Naive thymus-derived CD4-positive, alpha-beta T cell (primary cell): ENCODE results near the gene MAP3K14. TPM values are rescaled to one million over a fixed set of nuclear protein-coding genes. Genes with fewer than 3 reads are reported as not detected.

Experiments
- ATAC-seq: fragments of 150-1000 bp; cut with Tn5 transposase; 2 replicates; pipeline ENCODE4 v1.10.0; 2021; ENCODE audit warnings: mild to moderate bottlenecking, moderate library complexity
- CTCF ChIA-PET: fragments of 350-600 bp; sonication (Branson Sonifier 250); formaldehyde crosslinking; loops from one replicate; lab custom pipeline; 2021; ENCODE audit warnings: antibody characterized with exemption; lab: Charles Lee
- POLR2A ChIA-PET: fragments of 350-600 bp; sonication (Branson Sonifier 250); formaldehyde crosslinking; loops from one replicate; lab custom pipeline; 2021; ENCODE audit warnings: antibody characterized with exemption, inconsistent platforms; lab: Charles Lee
- DNase-seq, 9 donors: peaks; one replicate each; pipeline versions ENCODE4 v3.0.0 to v3.0.0-alpha.2; 2020 to 2022; ENCODE audit warnings: mixed read lengths in 1 of 9
- H3K27ac ChIP-seq: one replicate; pipeline ENCODE4 v1.7.0; 2013; ENCODE audit warnings: mild to moderate bottlenecking, low read depth, low read length, moderate library complexity
- H3K27me3 ChIP-seq, 2 donors: one replicate each; pipeline ENCODE4 v1.7.0; 2013; ENCODE audit warnings: low read length in 2 of 2, mild to moderate bottlenecking in 2 of 2, moderate library complexity in 2 of 2; ENCODE audit not compliant: control insufficient read depth in 2 of 2, insufficient read depth in 2 of 2
- H3K36me3 ChIP-seq, 3 experiments: 1 replicate in 2 of 3; 2 replicates in 1 of 3; pipeline ENCODE4 v1.7.0; 2013; ENCODE audit warnings: low read length in 3 of 3, mild to moderate bottlenecking in 3 of 3, moderate library complexity in 1 of 3; ENCODE audit not compliant: insufficient read depth in 3 of 3, control insufficient read depth in 2 of 3
- H3K4me1 ChIP-seq, 2 donors: one replicate each; pipeline ENCODE4 v1.7.0; 2013; ENCODE audit warnings: low read length in 2 of 2, mild to moderate bottlenecking in 2 of 2, moderate library complexity in 1 of 2; ENCODE audit not compliant: control insufficient read depth in 2 of 2, insufficient read depth in 2 of 2
- H3K4me3 ChIP-seq: 2 replicates; pipeline ENCODE4 v1.7.0; 2013; ENCODE audit warnings: mild to moderate bottlenecking, low read length
- H3K9me3 ChIP-seq, 3 experiments: 1 replicate in 2 of 3; 2 replicates in 1 of 3; pipeline ENCODE4 v1.7.0; 2013; ENCODE audit warnings: low read length in 3 of 3; ENCODE audit not compliant: control insufficient read depth in 2 of 3
- H3K27ac Mint-ChIP-seq, 9 donors: one replicate each; pipeline ENCODE4 v1.8.0; 2020 to 2022; ENCODE audit warnings: mixed read lengths in 9 of 9, mild to moderate bottlenecking in 8 of 9, moderate library complexity in 5 of 9, inconsistent platforms in 2 of 9
- H3K27me3 Mint-ChIP-seq, 5 donors: one replicate each; pipeline ENCODE4 v1.8.0; 2021 to 2022; ENCODE audit warnings: mixed read lengths in 5 of 5, mild to moderate bottlenecking in 1 of 5
- H3K36me3 Mint-ChIP-seq, 5 donors: one replicate each; pipeline ENCODE4 v1.8.0; 2020 to 2022; ENCODE audit warnings: mixed read lengths in 5 of 5, mild to moderate bottlenecking in 3 of 5, inconsistent platforms in 1 of 5
- H3K4me1 Mint-ChIP-seq, 7 donors: one replicate each; pipeline ENCODE4 v1.8.0; 2020 to 2022; ENCODE audit warnings: mixed read lengths in 7 of 7, mild to moderate bottlenecking in 3 of 7, inconsistent platforms in 1 of 7
- H3K4me3 Mint-ChIP-seq, 10 donors: one replicate each; pipeline ENCODE4 v1.8.0; 2020 to 2022; ENCODE audit warnings: mild to moderate bottlenecking in 10 of 10, mixed read lengths in 10 of 10, moderate library complexity in 6 of 10, inconsistent platforms in 2 of 10
- H3K9me3 Mint-ChIP-seq, 11 donors: one replicate each; pipeline ENCODE4 v1.8.0; 2020 to 2022; ENCODE audit warnings: mixed read lengths in 11 of 11, mild to moderate bottlenecking in 4 of 11, inconsistent platforms in 1 of 11, moderate library complexity in 1 of 11
- intact Hi-C, 2 donors: fragments of 100-400 bp; cut with micrococcal nuclease; formaldehyde crosslinking; loops; one replicate each; pipeline ENCODE4 v1.15.1; 2023
- polyA plus RNA-seq, 2 donors: library from polyadenylated mRNA; unstranded; fragments of 300-500 nt; fragmentation: Illumina TruSeq; gene quantifications; one replicate each; pipeline ENCODE4 v1.2.3, GENCODE V29; 2021
- total RNA-seq, 6 experiments: library from RNA in 5 of 6; stranded (reverse) in 5 of 6; gene quantifications; 1 replicate in 5 of 6; 2 replicates in 1 of 6; pipeline ENCODE4 v1.2.3 and lab custom pipeline; 2021 to 2026

MAP3K14 gene
- total and polyA plus RNA-seq, 7 experiments from 2014 or later: 2.4 to 39.8 (median 31.5) TPM

DNA sequence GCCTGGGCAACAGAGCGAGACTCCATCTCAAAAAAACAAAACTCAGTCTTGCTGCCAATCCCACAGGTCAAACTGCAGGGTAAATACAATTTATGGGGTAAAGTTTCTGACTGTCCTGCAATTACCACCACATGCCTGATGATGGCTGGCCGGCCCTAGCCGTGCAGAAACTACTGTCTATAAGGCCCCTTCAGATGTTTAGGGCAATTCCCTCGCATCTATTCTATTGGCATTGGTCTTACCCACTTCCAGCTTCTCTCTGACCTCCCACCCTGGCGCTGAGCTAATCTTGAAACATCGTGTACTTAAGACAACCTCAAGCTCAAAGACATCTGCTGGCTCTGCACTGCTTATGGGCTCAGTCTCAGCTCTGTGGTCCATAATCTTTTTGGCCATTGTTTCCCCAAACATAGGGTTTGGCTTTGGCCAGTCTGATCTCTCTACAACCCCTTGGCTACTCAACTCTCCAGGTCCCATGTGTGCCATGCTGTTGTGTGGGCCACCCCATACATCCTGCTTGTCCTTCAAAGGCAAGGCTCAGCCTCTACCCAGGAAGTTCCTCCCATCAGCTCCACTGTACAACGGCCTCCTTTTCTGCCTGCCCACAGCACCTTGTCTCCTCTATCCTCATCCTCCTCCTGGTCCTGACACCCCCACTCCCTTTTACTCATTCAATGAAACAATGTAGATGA lies 16.6 kb downstream of the MAP3K14 start:
- no peaks in the 10 kb centered on the region for H3K27me3 Mint-ChIP-seq
- Histone ChIP-seq H3K27ac (no peak overlapping the region), H3K4me3 (no peak overlapping the region), H3K27me3 (no peaks in the 10 kb centered on the region), H3K9me3 (no peaks in the 10 kb centered on the region), H3K36me3 (no peaks in the 10 kb centered on the region), H3K4me1 (peaks cover 39 to 42% of the 10 kb centered on the region in 2 donors)
- no peak for ATAC-seq
- H3K27ac Mint-ChIP-seq: peak overlapping the region; percentile 24 to 82 (median 62)
- CTCF ChIA-PET: interaction anchor here (1.0 to 1.4 kb wide), 4 partner anchors 12 to 85 kb away, joined by 3 to 4 read pairs (median 4); no protein-coding TSS in a partner anchor
- H3K4me3 Mint-ChIP-seq: peak overlapping the region in 8 of 10 donors; percentile 6 to 46 (median 21)
- POLR2A ChIA-PET: interaction anchor here (0.8 to 1.2 kb wide), 2 partner anchors 11 to 17 kb away, joined by 3 to 6 read pairs; no protein-coding TSS in a partner anchor
- intact Hi-C loops: no loop called here
- no peak for DNase-seq
- no peaks in the 10 kb centered on the region for H3K9me3 Mint-ChIP-seq
- peaks cover 55 to 88% (median 78%) of the 10 kb centered on the region in 7 donors for H3K4me1 Mint-ChIP-seq
- H3K36me3 Mint-ChIP-seq: peaks cover 0 to 32% (median 9%) of the 10 kb centered on the region in 5 donors

DNA sequence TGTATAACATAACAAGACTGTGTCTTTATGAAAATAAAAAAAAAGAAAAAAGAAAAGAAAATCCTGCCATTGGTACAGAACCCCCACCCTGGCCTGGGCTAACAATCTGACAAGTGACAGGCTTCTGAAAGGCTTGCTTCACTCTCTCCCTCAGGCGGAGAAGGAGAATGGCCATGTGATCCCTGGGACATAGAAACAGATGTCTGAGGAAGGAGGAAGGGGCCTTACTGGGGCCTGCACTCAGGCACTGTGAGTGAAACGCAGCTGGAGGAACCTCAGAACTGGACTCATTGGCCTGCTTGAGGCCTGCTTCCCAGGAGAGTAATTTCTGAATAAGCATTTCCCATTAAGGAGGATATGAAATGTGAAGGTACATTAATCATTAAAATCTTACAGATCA lies 17.5 kb downstream of the MAP3K14 start:
- H3K27me3 ChIP-seq: no peaks in the 10 kb centered on the region
- H3K27ac Mint-ChIP-seq: peak overlapping the region in 7 of 9 donors; percentile 26 to 67 (median 38)
- ATAC-seq (no peak), DNase-seq (no peak)
- no peaks in the 10 kb centered on the region for H3K9me3 ChIP-seq
- no peaks in the 10 kb centered on the region for H3K36me3 ChIP-seq
- H3K4me3 Mint-ChIP-seq: no peak overlapping the region
- peaks cover 39 to 42% of the 10 kb centered on the region in 2 donors for H3K4me1 ChIP-seq
- peaks cover 57 to 88% (median 78%) of the 10 kb centered on the region in 7 donors for H3K4me1 Mint-ChIP-seq
- no peak overlapping the region for H3K4me3 ChIP-seq
- H3K36me3 Mint-ChIP-seq: peaks cover 0 to 28% (median 9%) of the 10 kb centered on the region in 5 donors
- H3K9me3 Mint-ChIP-seq: no peaks in the 10 kb centered on the region
- POLR2A ChIA-PET: interaction anchor here (1.0 kb wide), 1 partner anchor 19 kb away, joined by 5 read pairs; no protein-coding TSS in a partner anchor
- CTCF ChIA-PET: interaction anchor here (1.2 to 1.4 kb wide), 2 partner anchors 13 to 22 kb away, joined by 3 to 4 read pairs; no protein-coding TSS in a partner anchor
- no peak overlapping the region for H3K27ac ChIP-seq
- intact Hi-C loops: no loop called here
- H3K27me3 Mint-ChIP-seq: no peaks in the 10 kb centered on the region

DNA sequence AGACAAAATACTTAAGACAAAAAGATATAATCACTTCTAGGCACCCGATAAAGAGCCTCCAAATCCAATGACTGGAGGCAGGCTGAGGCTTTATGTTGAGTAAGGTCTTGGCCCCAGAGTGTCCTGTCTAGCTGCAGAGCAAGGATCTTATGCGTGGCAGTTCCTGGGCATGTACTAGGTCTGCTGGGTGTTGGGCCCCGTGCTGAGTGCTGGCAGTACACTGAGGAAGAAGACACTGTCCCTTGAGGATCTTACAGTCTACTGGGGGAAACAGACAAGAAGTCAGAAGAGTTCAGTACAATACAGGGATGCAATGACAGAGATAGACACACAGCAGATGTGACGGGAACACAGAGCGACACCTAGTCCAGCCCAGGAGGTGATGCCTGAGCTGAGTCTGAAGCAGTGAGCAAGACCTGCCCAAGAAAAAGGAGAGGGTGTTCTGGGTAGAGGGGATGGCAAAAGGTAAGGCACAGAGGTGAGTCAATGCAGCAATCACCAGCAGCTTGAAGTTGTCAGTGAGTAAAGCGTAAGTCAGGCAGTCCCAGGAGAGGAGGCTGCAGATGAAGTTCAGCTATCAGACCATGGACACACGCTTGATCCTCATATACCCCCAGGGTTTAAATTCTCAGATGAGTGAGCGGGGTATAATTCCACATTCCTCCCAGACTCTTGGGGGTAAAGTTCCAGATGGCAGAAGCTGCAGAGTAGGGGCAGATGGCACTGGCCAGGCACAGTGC lies 18.1 kb downstream of the MAP3K14 start:
- H3K9me3 Mint-ChIP-seq: no peaks in the 10 kb centered on the region
- H3K36me3 ChIP-seq: peaks cover 0 to 6% (median 0%) of the 10 kb centered on the region in 3 experiments
- peak overlapping the region; percentile 2 to 60 (median 26) for H3K27ac Mint-ChIP-seq
- H3K4me1 ChIP-seq: peaks cover 40 to 42% of the 10 kb centered on the region in 2 donors
- ChIA-PET CTCF (interaction anchor here (1.0 to 1.2 kb wide), 2 partner anchors 21 to 22 kb away, joined by 3 read pairs; no protein-coding TSS in a partner anchor), POLR2A (interaction anchor here (1.0 kb wide), 1 partner anchor 20 kb away, joined by 5 read pairs; no protein-coding TSS in a partner anchor)
- no peaks in the 10 kb centered on the region for H3K27me3 Mint-ChIP-seq
- H3K36me3 Mint-ChIP-seq: peaks cover 0 to 28% (median 9%) of the 10 kb centered on the region in 5 donors
- DNase-seq: no peak
- peaks cover 57 to 92% (median 81%) of the 10 kb centered on the region in 7 donors for H3K4me1 Mint-ChIP-seq
- ATAC-seq: no peak
- intact Hi-C loops: no loop called here
- H3K9me3 ChIP-seq: no peaks in the 10 kb centered on the region
- H3K27ac ChIP-seq: no peak overlapping the region
- H3K27me3 ChIP-seq: no peaks in the 10 kb centered on the region
- no peak overlapping the region for H3K4me3 ChIP-seq
- peak overlapping the region in 4 of 10 donors; percentile 0 to 48 (median 10) for H3K4me3 Mint-ChIP-seq

DNA sequence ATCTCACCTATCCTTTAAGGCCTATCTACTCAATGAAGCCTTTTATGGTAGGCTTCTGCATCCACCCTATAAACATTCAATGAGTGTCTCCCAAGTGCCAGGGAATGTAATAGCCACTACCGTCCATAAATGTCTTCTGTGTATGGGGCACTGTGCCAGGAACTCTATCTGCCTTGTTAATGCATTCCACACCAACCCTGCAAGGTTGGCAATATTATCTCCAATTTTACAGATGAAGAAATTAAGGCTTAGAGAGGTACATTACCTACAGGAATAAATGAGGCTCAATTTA lies 20.0 kb downstream of the MAP3K14 start:
- H3K27me3 Mint-ChIP-seq: no peaks in the 10 kb centered on the region
- Histone ChIP-seq H3K4me1 (peaks cover 32 to 45% of the 10 kb centered on the region in 2 donors), H3K4me3 (no peak overlapping the region), H3K27ac (no peak overlapping the region), H3K36me3 (peaks cover 0 to 18% (median 0%) of the 10 kb centered on the region in 3 experiments), H3K9me3 (no peaks in the 10 kb centered on the region), H3K27me3 (no peaks in the 10 kb centered on the region)
- DNase-seq (no peak), ATAC-seq (no peak)
- peak overlapping the region in 5 of 10 donors; percentile 0 to 36 (median 22) for H3K4me3 Mint-ChIP-seq
- peaks cover 0 to 25% (median 9%) of the 10 kb centered on the region in 5 donors for H3K36me3 Mint-ChIP-seq
- ChIA-PET POLR2A (no interaction called here), CTCF (no interaction called here)
- H3K9me3 Mint-ChIP-seq: no peaks in the 10 kb centered on the region
- intact Hi-C loops: no loop called here
- H3K4me1 Mint-ChIP-seq: peaks cover 55 to 93% (median 78%) of the 10 kb centered on the region in 7 donors
- peak overlapping the region in 8 of 9 donors; percentile 55 to 90 (median 80) for H3K27ac Mint-ChIP-seq

DNA sequence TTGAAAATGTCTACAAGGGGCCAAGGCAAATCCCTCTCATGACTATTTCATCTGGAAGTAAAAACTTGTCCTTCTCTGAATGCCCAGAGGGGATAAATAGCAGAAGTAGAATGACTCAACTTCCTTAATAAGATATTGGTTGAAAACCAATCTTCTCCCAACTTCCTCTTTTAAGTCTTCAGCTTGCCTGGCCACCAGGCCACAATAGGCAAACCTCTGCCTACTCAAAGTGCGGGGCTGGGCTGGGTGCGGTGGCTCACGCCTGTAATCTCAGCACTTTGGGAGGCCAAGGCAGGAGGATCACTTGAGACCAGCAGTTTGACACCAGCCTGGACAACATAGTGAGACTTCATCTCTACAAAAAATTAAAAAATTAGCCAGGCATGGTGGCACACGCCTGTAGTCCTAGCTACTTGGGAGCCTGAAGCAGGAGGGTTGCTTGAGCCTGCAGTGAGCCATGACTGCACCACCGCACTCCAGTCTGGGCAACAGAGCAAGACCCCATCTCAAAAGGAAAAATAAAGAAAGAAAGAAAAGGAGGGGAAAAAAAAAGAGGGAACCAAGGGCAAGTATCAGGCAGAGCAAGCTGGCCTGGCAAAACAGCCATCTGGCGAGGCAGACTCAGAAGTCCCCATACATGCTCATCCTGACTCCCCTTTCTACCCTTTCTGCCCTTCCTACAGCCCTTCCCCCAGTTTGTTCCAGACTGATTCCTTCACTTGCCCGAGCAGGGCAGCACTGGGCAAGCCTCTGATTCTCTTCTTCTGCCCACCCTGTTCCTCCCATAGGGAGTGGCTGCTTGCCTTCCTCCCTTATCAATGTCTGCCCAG lies 20.6 kb downstream of the MAP3K14 start:
- Mint-ChIP-seq H3K9me3 (no peaks in the 10 kb centered on the region), H3K36me3 (peaks cover 0 to 25% (median 9%) of the 10 kb centered on the region in 5 donors), H3K4me3 (peak overlapping the region in 5 of 10 donors; percentile 0 to 46 (median 22)), H3K4me1 (peaks cover 55 to 94% (median 81%) of the 10 kb centered on the region in 7 donors), H3K27ac (peak overlapping the region; percentile 36 to 90 (median 78)), H3K27me3 (no peaks in the 10 kb centered on the region)
- H3K4me3 ChIP-seq: no peak overlapping the region
- POLR2A ChIA-PET: interaction anchor here (0.8 to 1.3 kb wide), 2 partner anchors 15 to 20 kb away, joined by 3 read pairs; partner anchors contain the start of gene MAP3K14
- no peak overlapping the region for H3K27ac ChIP-seq
- H3K9me3 ChIP-seq: no peaks in the 10 kb centered on the region
- H3K36me3 ChIP-seq: peaks cover 0 to 18% (median 0%) of the 10 kb centered on the region in 3 experiments
- H3K4me1 ChIP-seq: peaks cover 31 to 43% of the 10 kb centered on the region in 2 donors
- ATAC-seq (peak; percentile 75), DNase-seq (no peak)
- no peaks in the 10 kb centered on the region for H3K27me3 ChIP-seq
- CTCF ChIA-PET: interaction anchor here (1.0 kb wide), 1 partner anchor 78 kb away, joined by 6 read pairs; no protein-coding TSS in a partner anchor
- intact Hi-C loops: no loop called here
